Chondrocyte (in vitro differentiated cells): ENCODE results near the gene DNAJC9. TPM values are rescaled to one million over a fixed set of nuclear protein-coding genes. Genes with fewer than 3 reads are reported as not detected.

Experiments used
- DNase-seq: peaks from one replicate; pipeline ENCODE4 v3.0.0; 2021; ENCODE audit warnings: mixed read lengths, low spot score
- H3K27ac Mint-ChIP-seq: one replicate; pipeline ENCODE4 v1.8.0; 2021; ENCODE audit warnings: mild to moderate bottlenecking, moderate library complexity, mixed read lengths; ENCODE audit not compliant: unreplicated experiment
- H3K27me3 Mint-ChIP-seq: 2 replicates; pipeline ENCODE4 v1.8.0; 2021; ENCODE audit warnings: low read depth, mixed read lengths
- H3K36me3 Mint-ChIP-seq: 2 replicates; pipeline ENCODE4 v1.8.0; 2021; ENCODE audit warnings: low read depth, mixed read lengths
- H3K4me1 Mint-ChIP-seq: 2 replicates; pipeline ENCODE4 v1.8.0; 2021; ENCODE audit warnings: low read depth, mild to moderate bottlenecking, mixed read lengths
- H3K4me3 Mint-ChIP-seq: one replicate; pipeline ENCODE4 v1.8.0; 2021; ENCODE audit warnings: mild to moderate bottlenecking, moderate library complexity, mixed read lengths; ENCODE audit not compliant: unreplicated experiment
- H3K9me3 Mint-ChIP-seq: 2 replicates; pipeline ENCODE4 v1.8.0; 2021; ENCODE audit warnings: low read depth, mixed read lengths
- CTCF ChIP-seq: fragments of 200-600 bp; sonication (generic); IDR thresholded peaks from 2 replicates; pipeline ENCODE4 v1.5.0; 2021; ENCODE audit warnings: antibody characterized with exemption, mild to moderate bottlenecking, moderate library complexity
- total RNA-seq: library from RNA; stranded (reverse); gene quantifications from 3 replicates; pipeline ENCODE4 v1.2.1, GENCODE V29; 2021

DNAJC9 gene
- total RNA-seq, 1 donor from 2014 or later, result 17.6 TPM

- peak overlapping the region; percentile 96 for H3K4me3 Mint-ChIP-seq
- no peak for TF ChIP-seq CTCF
- no peak for DNase-seq
- no peaks in the 10 kb centered on the region for H3K27me3 Mint-ChIP-seq
- no peaks in the 10 kb centered on the region for H3K9me3 Mint-ChIP-seq
- H3K36me3 Mint-ChIP-seq, result peaks cover 20% of the 10 kb centered on the region
- peak overlapping the region; percentile 95 for H3K27ac Mint-ChIP-seq
- H3K4me1 Mint-ChIP-seq, result peaks cover 60% of the 10 kb centered on the region
Measured at GRCh38 chr10:73247509-73248258, 629 bp upstream of the DNAJC9 start.

GRCh38 chr10:73246322-73246645, 771 bp downstream of the DNAJC9 start:
- H3K4me1 Mint-ChIP-seq, result peaks cover 51% of the 10 kb centered on the region
- peak overlapping the region; percentile 95 for H3K27ac Mint-ChIP-seq
- no peaks in the 10 kb centered on the region for H3K9me3 Mint-ChIP-seq
- no peaks in the 10 kb centered on the region for H3K27me3 Mint-ChIP-seq
- no peak for TF ChIP-seq CTCF
- H3K4me3 Mint-ChIP-seq, result peak overlapping the region; percentile 96
- DNase-seq, result no peak
- peaks cover 25% of the 10 kb centered on the region for H3K36me3 Mint-ChIP-seq

- Mint-ChIP-seq H3K27ac (peak overlapping the region; percentile 72), H3K27me3 (no peaks in the 10 kb centered on the region), H3K4me3 (peak overlapping the region; percentile 96), H3K9me3 (no peaks in the 10 kb centered on the region), H3K36me3 (peaks cover 24% of the 10 kb centered on the region), H3K4me1 (peaks cover 41% of the 10 kb centered on the region)
- no peak for DNase-seq
- no peak for TF ChIP-seq CTCF
Measured at GRCh38 chr10:73244866-73245477, 2.1 kb downstream of the DNAJC9 start.

- H3K36me3 Mint-ChIP-seq, result peaks cover 29% of the 10 kb centered on the region
Measured at GRCh38 chr10:73239908-73240307, 7.1 kb downstream of the DNAJC9 start.

More at GRCh38 chr10:73239908-73240307, 7.1 kb downstream of the DNAJC9 start:
- Mint-ChIP-seq H3K9me3 (no peaks in the 10 kb centered on the region), H3K4me3 (no peak overlapping the region), H3K4me1 (peaks cover 11% of the 10 kb centered on the region), H3K27ac (no peak overlapping the region), H3K27me3 (no peaks in the 10 kb centered on the region)
- DNase-seq, result no peak
- no peak for TF ChIP-seq CTCF
